ENCODE data around the gene KMT2E.
"Not testable (repeated sequence)": the region's sequence is repeated elsewhere in the genome, so short reads cannot be mapped to it uniquely, and the experiment has no call there.

KMT2E gene

GRCh38 chr7:105032553-105033214, 18.7 kb downstream of the KMT2E start:
- no peak for DNase-seq

GRCh38 chr7:105035349-105035748, 21.3 kb downstream of the KMT2E start:
- DNase-seq: no peak

GRCh38 chr7:105036217-105037168, 22.5 kb downstream of the KMT2E start:
- no peak for DNase-seq

- no peak for DNase-seq
Observed at GRCh38 chr7:105037319-105037718, 23.3 kb downstream of the KMT2E start.

GRCh38 chr7:105044449-105045070, 30.6 kb downstream of the KMT2E start:
- no peak for DNase-seq

- no peak for DNase-seq
Observed at GRCh38 chr7:105046414-105046813, 32.4 kb downstream of the KMT2E start.

GRCh38 chr7:105047932-105048331, 33.9 kb downstream of the KMT2E start:
- DNase-seq: no peak

GRCh38 chr7:105050493-105050892, 36.5 kb downstream of the KMT2E start:
- DNase-seq: no peak

GRCh38 chr7:105050899-105051298, 36.9 kb downstream of the KMT2E start:
- not testable (repeated sequence) for DNase-seq

GRCh38 chr7:105055084-105055483, 41.1 kb downstream of the KMT2E start:
- no peak for DNase-seq

GRCh38 chr7:105055621-105056020, 41.6 kb downstream of the KMT2E start:
- no peak for DNase-seq

- DNase-seq: no peak
Observed at GRCh38 chr7:105057472-105057871, 43.5 kb downstream of the KMT2E start.

- DNase-seq: no peak
Observed at GRCh38 chr7:105060437-105060836, 46.4 kb downstream of the KMT2E start.

- DNase-seq: no peak
Observed at GRCh38 chr7:105060923-105061322, 46.9 kb downstream of the KMT2E start.

GRCh38 chr7:105065104-105065503, 51.1 kb downstream of the KMT2E start:
- DNase-seq: no peak

- no peak for DNase-seq
Observed at GRCh38 chr7:105067691-105068090, 53.7 kb downstream of the KMT2E start.

- DNase-seq: no peak
Observed at GRCh38 chr7:105068886-105069285, 54.9 kb downstream of the KMT2E start.

- no peak for DNase-seq
Observed at GRCh38 chr7:105073143-105073542, 59.1 kb downstream of the KMT2E start.

- DNase-seq: no peak
Observed at GRCh38 chr7:105079348-105079747, 65.3 kb downstream of the KMT2E start.

- DNase-seq: no peak
Observed at GRCh38 chr7:105084581-105084980, 70.6 kb downstream of the KMT2E start.

GRCh38 chr7:105086850-105087249, 72.8 kb downstream of the KMT2E start:
- DNase-seq: no peak

GRCh38 chr7:105087981-105088380, 74.0 kb downstream of the KMT2E start:
- DNase-seq: no peak

GRCh38 chr7:105088456-105088855, 74.5 kb downstream of the KMT2E start:
- DNase-seq: no peak

- DNase-seq: no peak
Observed at GRCh38 chr7:105094966-105095365, 81.0 kb downstream of the KMT2E start.

Data from NCI-H1105 treated with DMSO at 0.1 percent for 48 hours (cell line).